Activated B cell treated with CpG ODN at 0.5 μM for 24 hours (primary cell): ENCODE results near the gene CDK5R1. TPM values are rescaled to one million over a fixed set of nuclear protein-coding genes. Genes with fewer than 3 reads are reported as not detected.

Source experiments
- ATAC-seq: fragments of 200-7000 bp; cut with Tn5 transposase; one replicate; pipeline ENCODE4 v1.10.0; 2021; ENCODE audit warnings: low read depth, mild to moderate bottlenecking, moderate library complexity
- CTCF ChIA-PET: fragments of 350-600 bp; sonication (Branson Sonifier 250); formaldehyde crosslinking; loops from one replicate; lab custom pipeline; 2021; ENCODE audit warnings: antibody characterized with exemption; lab: Charles Lee
- POLR2A ChIA-PET: fragments of 350-600 bp; sonication (Branson Sonifier 250); formaldehyde crosslinking; loops from one replicate; lab custom pipeline; 2021; ENCODE audit warnings: antibody characterized with exemption; lab: Charles Lee
- DNase-seq: peaks from one replicate; pipeline ENCODE4 v3.0.0; 2022
- H3K27ac Mint-ChIP-seq: one replicate; pipeline ENCODE4 v1.8.0; 2020; ENCODE audit warnings: mixed read lengths
- H3K27me3 Mint-ChIP-seq: one replicate; pipeline ENCODE4 v1.8.0; 2021; ENCODE audit warnings: mixed read lengths
- H3K36me3 Mint-ChIP-seq: one replicate; pipeline ENCODE4 v1.8.0; 2021; ENCODE audit warnings: low read depth, mixed read lengths
- H3K4me1 Mint-ChIP-seq: one replicate; pipeline ENCODE4 v1.8.0; 2021; ENCODE audit warnings: mixed read lengths
- H3K4me3 Mint-ChIP-seq: one replicate; pipeline ENCODE4 v1.8.0; 2020; ENCODE audit warnings: mild to moderate bottlenecking, mixed read lengths
- H3K9me3 Mint-ChIP-seq: one replicate; pipeline ENCODE4 v1.8.0; 2020; ENCODE audit warnings: mixed read lengths
- CTCF ChIP-seq: fragments of 200-600 bp; IDR thresholded peaks from one replicate; pipeline ENCODE4 v1.8.0; 2022; ENCODE audit warnings: antibody characterized with exemption, mild to moderate bottlenecking
- intact Hi-C: fragments of 100-400 bp; cut with micrococcal nuclease; formaldehyde crosslinking; loops from one replicate; pipeline ENCODE4 v1.15.1; 2024
- total RNA-seq: library from RNA; stranded (reverse); gene quantifications from 2 replicates; pipeline ENCODE4 v1.2.3, GENCODE V29; 2022

The CDK5R1 gene
- total RNA-seq, 1 donor from 2014 or later, result 9.6 TPM

DNA sequence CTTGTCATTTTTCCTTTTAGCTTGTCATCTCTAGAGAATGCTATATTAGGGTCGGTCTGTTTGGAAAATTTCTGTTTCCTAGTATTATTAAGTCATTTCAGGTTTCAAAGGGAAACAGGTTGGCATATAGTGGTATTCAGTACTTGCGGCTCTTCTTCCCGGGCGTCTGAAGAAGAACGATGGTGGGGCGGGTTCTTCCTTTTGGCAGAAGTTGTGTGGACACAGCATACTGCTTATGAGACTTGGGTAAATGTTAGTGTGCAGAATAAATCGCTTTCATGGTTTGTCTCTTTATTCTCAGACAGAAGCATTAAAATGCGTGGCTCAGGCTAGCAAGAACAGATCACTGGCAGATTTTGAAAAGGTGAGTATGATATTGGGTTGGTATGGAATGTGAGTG lies 9.6 kb upstream of the CDK5R1 start:
- no peak for ATAC-seq
- Mint-ChIP-seq H3K36me3 (peaks cover 90% of the 10 kb centered on the region), H3K4me3 (no peak overlapping the region), H3K27me3 (no peaks in the 10 kb centered on the region), H3K4me1 (no peaks in the 10 kb centered on the region), H3K27ac (no peak overlapping the region), H3K9me3 (no peaks in the 10 kb centered on the region)
- ChIA-PET POLR2A (no interaction called here), CTCF (no interaction called here)
- DNase-seq, result no peak
- no peak for TF ChIP-seq CTCF
- intact Hi-C loops, result no loop called here

GRCh38 chr17:32479074-32479617 lies 7.6 kb upstream of the CDK5R1 start:
- intact Hi-C loops, result no loop called here
- H3K36me3 Mint-ChIP-seq, result peaks cover 80% of the 10 kb centered on the region
- no peak for TF ChIP-seq CTCF
- CTCF ChIA-PET, result interaction anchor here (1.0 kb wide), 1 partner anchor 129 kb away, joined by 3 read pairs; no protein-coding TSS in a partner anchor
- peak overlapping the region; percentile 46 for H3K27ac Mint-ChIP-seq
- ATAC-seq (no peak), DNase-seq (no peak)
- H3K4me1 Mint-ChIP-seq, result peaks cover 8% of the 10 kb centered on the region
- no peak overlapping the region for H3K4me3 Mint-ChIP-seq
- no peaks in the 10 kb centered on the region for H3K27me3 Mint-ChIP-seq
- POLR2A ChIA-PET, result no interaction called here
- no peaks in the 10 kb centered on the region for H3K9me3 Mint-ChIP-seq

DNA sequence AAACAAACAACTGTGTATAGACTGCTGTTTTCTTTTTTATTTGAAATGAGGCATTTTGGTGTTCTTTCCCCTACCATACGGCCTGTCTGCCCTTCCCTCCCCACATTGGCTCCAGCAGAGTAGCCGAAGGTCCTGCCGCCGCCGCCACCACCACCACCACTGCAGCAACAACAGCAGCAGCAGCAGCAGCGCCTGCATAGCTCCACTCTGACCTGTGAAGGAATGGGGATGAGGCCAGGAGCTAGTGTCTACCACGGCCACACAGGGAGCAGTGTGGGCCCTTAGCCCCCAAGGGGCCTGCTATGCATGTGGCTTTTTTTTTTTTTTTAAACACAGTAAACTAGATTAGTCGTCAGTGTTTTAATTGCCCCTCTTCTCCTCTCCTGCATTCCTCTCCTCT lies 5.6 kb upstream of the CDK5R1 start:
- H3K9me3 Mint-ChIP-seq, result no peaks in the 10 kb centered on the region
- H3K27me3 Mint-ChIP-seq, result no peaks in the 10 kb centered on the region
- intact Hi-C loops, result loop anchor here (5.0 kb wide), 1 partner anchor 291 kb away; no protein-coding TSS in a partner anchor
- POLR2A ChIA-PET, result no interaction called here
- ATAC-seq, result no peak
- H3K4me1 Mint-ChIP-seq, result peaks cover 9% of the 10 kb centered on the region
- CTCF ChIA-PET, result interaction anchor here (1.5 to 10.2 kb wide), 2 partner anchors 18 to 177 kb away, joined by 4 to 53 read pairs; no protein-coding TSS in a partner anchor
- H3K4me3 Mint-ChIP-seq, result no peak overlapping the region
- DNase-seq, result no peak
- H3K36me3 Mint-ChIP-seq, result peaks cover 61% of the 10 kb centered on the region
- no peak for TF ChIP-seq CTCF
- no peak overlapping the region for H3K27ac Mint-ChIP-seq

DNA sequence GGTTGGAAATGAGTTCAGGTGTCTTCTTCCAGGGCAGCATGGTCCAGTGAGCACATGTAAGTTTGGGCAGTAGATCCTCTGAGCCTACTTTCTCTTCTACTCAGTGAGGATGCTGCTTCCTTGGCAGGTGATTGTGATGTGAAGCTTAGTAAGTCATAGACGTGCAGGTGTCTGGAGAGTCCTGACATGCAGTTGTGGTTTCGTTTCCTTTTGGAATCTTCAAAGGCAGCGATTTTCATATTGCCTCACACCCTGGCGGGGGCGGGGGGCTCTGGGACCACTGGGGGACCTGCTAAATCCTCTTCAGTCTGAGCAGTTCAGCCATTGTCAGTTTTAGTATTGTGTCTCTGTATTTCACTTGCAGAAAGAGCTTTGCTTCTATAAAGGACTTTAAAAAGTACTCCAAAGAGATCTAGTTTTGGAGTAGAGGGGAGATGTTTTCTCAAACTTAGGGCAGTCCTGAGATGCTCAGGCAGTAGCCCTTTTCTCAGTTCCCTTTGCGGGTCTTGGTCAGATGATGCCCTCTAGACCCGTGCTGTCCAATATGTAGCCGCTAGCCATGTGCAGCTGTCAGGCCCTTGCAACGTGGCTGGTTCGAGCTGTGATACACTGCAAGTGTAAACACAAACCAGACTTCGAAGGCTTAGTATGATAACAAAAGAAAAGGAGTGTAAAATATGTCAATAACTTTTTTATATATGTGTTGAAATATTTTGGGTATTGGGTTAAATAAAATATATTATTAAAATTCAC lies 4.0 kb upstream of the CDK5R1 start:
- H3K9me3 Mint-ChIP-seq, result no peaks in the 10 kb centered on the region
- H3K27me3 Mint-ChIP-seq, result no peaks in the 10 kb centered on the region
- CTCF ChIA-PET, result interaction anchor here (0.9 to 10.2 kb wide), 12 partner anchors 20 to 299 kb away, joined by 3 to 53 read pairs (median 10); no protein-coding TSS in a partner anchor
- ATAC-seq (no peak), DNase-seq (no peak)
- POLR2A ChIA-PET, result interaction anchor here (6.3 kb wide), 1 partner anchor 41 kb away, joined by 90 read pairs; no protein-coding TSS in a partner anchor
- peak overlapping the region; percentile 50 for H3K27ac Mint-ChIP-seq
- peaks cover 50% of the 10 kb centered on the region for H3K36me3 Mint-ChIP-seq
- no peak for TF ChIP-seq CTCF
- H3K4me1 Mint-ChIP-seq, result peaks cover 13% of the 10 kb centered on the region
- no peak overlapping the region for H3K4me3 Mint-ChIP-seq
- intact Hi-C loops, result loop anchor here (1.0 to 5.0 kb wide), 7 partner anchors 21 to 455 kb away; partner anchors contain the start of gene MYO1D
